Stimulated activated CD4-positive, alpha-beta T cell treated with anti-CD3 and anti-CD28 coated beads, Interleukin-12 subunit alpha, Interleukin-12 subunit beta, amount 100 ng/mL, for 48 hours (primary cell): Measurements from ENCODE around the gene S1PR1.

Experiments
- DNase-seq, 3 donors: peaks; one replicate each; pipeline ENCODE4 v3.0.0-alpha.2; 2020; ENCODE audit warnings: low read depth in 2 of 3, low spot score in 1 of 3

The S1PR1 gene

DNA sequence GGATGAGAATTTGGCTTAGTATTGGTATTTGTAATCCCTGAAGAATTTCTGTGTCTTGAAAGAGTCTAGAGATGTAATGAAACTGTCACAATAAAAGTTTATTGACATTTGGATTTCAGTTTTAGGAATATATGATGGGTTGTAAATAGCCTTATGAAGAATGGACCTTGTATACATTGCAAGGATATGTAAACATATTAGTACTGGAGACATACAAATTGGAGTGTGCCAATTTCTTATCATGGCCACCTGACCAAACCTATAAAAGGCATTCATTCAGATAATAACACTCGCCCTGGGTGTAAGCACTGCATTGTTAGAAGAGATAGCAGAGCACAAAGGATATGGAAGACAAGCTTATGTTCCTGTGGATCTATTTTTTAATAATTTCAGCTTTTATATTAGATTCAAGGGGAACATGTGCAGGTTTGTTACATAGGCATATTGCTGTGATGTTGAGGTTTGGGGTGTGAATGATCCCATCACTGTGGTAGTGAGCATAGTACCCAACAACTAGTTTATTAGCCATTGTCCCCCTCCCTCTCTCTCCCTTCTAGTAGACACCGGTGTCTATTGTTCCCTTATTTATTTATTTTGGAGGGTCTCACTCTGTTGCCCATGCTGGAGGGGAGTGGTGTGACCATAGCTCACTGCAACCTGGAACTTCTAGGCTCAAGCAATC lies 8.6 kb downstream of the S1PR1 start:
- no peak for DNase-seq

DNA sequence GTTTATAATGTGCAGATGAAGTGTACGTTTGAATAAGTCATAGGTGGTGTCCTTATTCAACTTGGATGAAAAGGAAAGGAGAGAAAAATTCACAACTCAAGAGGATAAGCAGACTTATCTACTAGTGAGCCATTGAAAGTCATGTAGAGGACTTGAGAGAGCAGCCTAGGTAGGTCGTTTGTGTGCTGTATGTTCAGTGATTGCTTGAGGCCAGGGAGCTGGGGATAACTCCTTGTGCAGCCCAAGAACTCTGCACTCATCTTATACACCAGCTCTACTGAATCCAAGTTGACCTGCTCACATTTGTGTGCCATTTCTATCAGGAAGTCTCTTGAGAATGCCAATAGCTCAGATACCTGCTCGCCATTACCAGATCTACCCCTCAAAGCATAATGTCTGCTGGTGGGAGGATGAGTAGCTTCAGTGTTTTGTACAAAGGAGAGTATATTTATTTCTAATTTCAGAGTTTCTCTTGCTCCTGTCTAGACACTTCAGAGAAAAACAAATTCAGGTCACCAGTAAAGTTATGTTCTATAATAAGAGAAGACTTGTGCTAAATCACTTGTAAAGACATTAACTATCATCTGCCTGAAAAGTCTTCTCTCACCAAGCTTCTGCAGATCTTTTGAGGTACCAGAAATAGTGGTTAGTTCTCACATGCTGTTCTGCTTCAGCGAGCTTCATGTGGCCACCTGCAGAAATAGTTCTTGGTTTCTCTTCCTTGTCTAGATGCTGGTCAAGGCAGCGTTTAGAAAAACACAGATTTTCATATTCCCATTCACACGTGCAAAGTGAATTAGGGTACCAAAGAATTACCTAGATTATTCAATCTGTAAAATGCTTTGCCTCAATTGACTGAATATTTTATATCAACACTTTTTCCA lies 10.8 kb downstream of the S1PR1 start:
- no peak for DNase-seq

DNA sequence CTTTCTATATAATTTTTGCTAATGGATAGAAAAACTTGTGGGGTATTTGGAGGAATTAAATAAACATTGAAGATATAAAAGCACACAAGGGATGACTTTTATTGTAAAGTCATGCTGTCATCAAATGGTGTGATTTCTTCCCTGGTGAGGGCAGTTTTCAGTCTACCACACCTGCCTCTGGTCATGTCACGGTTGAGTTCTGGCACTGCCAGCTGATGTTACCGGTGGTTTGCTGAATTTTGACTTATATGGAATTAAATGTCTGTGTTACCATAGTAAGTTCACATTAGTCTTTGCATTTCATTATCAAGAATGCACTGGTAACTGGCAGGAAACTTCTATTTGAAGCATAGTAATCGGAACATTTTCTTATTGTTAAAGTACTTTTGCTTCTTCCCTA lies 13.4 kb downstream of the S1PR1 start:
- DNase-seq = no peak

DNA sequence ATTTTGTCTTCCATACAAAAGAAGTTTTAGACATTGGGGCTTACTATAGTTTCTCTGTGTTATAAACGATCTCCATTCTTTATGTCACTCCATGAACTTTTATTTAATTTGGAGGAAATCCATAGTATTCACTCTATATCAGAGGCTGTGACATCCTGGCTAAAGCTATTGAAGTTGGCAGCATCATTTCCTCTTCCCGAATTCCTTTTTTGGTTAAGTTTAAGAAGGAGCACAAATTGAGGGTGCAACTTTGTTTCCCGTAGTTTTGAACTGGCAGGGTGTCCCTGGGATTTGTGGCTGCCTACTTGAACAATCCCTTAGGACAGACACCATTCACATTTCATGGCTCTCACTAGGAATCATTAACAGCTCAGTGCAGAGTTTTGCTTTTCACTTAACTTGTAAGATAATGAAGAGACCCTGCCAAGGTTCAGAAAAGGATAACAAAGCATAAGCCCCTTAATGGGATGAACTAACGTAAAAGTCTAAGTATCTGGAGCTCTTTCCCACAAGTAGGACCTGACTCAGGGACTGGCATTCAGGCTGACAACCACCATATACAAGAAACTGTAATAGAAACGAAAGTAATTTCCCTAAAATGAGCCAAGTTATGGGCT lies 13.9 kb downstream of the S1PR1 start:
- DNase-seq = no peak

DNA sequence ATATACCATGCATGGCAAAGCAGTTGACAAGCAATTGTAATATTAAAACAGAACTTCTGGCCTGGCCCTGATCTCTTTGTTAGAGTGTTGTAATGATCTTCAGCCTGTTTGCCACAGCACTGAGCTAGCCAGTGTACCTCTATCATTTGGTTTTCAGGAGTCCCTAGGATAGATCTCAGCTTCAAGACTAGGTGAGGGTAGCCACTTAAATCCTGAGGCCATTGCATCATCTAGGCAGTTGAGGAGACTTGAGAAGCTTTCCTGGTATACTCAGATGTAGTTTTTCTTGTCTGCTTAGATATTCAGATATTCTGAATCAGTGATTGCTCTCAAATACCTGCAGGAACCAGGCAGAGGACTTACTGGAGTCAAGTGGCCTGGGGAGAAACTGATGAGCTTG lies 14.7 kb downstream of the S1PR1 start:
- no peak for DNase-seq

DNA sequence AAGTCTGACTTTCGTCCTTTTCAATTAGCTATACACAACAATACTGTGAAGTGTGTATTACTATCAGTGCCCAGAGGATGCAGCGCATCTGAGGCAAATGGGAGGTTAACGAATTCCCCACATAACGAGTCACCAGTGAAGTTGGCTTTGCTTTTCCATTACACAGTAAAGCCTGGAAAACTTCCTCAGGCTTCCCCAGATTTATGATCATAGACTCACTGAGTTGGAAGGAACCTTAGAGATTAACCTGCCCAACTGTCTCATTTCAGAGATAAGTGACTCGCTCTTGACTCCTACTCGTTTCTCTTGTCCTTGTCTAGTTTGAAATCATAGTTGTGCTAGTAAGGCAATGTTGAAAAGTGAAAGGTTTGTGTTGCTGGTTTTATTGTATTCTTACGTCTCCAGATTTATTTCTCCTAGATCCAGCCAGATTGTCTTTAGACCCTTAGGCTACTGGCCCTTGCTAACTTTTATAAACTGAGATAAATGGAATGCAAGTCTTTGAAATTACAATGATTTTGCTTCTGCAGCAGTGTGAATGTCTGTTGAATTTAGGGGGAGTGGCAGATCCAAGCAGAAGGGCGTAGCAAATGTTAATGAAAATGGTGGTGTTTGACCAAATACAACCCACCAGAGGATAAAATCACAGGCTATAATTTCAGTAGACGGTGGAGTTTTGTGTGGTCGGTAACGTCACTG lies 17.3 kb downstream of the S1PR1 start:
- DNase-seq = no peak

DNA sequence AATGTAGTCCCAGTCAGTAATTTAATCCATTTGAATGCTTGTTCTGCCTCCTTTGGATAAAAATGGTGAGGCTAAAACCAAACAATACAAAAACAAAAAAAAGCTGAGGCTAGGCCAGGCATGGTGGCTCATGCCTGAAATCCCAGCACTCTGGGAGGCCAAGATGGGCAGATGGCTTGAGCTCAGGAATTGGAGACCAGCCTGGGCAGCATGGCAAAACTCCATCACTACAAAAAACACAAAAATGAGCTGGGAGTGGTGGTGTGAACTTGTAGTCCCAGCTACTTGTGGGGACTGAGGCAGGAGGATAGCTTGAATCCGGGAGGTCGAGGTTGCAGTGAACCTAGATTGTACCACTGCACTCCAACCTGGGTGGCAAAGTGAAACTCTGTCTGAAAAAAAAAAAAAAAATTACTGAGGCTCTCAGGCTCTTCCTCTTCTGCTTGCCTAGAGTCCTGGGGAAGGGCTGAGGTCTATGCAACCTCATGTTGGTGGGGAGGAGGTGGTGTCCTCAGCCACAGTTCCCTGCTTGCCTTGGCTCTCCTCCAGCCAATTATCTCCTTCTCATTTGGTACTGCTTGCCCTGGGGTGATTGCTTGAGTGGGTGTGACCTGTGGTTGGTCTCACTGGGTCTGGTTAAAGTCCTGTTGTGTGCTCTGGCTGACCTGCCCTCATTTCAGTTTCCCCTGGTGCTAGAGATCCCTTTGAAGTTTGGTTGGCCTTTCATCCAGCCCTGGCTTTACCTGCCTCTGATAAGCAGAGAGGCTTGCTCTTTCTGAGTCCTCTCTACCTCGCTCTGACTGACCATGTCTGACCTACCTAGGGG lies 20.9 kb downstream of the S1PR1 start:
- no peak for DNase-seq

DNA sequence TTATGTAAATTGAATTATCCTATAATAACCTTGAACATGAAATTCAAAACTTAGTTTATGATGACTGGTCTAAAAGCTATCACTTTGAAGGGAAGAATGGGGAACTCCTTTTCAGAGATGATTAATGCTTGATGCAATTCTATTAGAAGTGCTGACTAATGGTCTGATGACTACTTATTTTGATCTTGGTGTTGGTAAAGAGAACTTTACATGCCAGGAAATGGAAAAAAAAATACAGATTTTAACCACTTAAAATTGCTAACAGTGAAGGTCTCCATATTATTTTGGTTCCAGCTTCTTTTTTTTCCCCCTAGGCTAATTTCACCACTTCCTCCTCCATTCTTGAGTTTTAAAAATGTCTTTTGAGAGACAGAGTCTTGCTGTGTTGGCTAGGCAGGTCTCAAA lies 22.9 kb downstream of the S1PR1 start:
- no peak for DNase-seq

DNA sequence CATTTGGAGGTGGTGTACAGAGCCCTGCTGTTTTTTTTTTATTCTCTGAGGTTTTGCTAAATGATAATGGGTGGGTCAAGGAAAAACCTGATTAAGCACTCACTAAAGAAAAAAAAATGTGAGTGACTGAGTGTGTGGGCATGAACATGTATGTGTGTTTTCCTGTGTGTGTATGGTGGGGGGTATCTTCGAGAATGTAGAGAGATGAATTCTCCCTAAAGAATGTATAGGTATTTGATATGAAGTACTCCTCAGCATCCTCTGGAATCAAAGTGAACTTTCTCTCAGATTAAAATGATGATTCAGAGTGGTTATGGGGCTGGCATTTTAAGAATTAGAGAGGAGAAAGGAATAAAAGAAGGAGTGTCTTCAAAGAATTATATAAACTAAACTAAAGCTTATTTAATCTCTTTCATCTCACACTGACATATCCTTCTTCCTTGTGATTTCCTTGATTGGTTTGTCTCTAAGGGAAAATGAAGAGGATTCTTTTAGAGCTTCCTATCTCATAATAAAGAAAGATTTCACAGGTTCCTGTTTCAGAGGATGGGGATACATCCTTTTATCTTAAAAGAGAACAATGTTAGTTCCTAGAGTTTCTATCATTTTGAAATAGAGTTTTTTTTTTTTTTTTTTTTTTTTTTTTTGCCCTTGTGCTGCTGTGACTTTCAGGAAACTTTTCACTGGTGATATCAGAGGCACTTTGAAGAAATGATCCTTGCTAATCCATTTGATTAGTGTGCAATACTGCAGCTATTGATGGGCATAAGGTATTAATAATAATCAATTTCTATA lies 23.9 kb downstream of the S1PR1 start:
- no peak for DNase-seq

DNA sequence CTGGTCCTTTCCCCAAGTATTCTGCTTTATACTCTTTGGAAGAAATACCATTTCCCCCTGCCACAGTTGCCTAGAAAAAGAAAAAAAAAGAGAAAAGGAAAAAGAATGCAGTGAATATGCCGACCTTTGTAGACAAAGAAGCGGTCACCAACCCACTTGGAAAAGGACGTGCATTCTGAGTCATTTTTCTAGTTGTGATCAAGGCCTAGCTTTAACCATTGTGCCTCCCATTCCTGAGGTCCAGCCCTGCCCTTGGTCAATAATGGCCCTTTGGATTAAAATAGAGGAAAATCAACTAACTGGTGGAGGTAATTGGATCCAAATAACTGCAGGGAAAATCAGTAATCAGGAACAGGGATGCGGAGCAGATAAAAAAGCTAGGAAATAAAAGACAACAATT lies 24.8 kb downstream of the S1PR1 start:
- DNase-seq = no peak

DNA sequence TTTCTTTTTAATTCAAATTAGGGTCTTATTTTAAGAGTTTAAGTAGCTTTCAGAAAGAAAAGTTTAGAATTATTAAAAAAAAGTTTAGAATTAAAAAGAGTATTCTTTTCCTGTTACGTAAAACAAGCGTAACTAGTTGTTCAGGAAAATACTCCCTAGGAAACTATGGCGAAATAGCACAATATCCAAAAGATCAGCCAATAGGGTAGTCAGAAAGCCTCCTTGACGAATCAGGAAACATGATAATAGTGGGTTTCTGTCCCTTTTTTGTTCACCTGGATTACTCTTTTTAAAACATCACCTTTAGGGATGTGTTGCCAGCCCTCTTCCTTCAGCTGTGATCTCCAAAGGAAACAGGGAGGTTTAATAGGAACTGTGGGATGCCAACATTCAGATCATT lies 25.2 kb downstream of the S1PR1 start:
- no peak for DNase-seq

DNA sequence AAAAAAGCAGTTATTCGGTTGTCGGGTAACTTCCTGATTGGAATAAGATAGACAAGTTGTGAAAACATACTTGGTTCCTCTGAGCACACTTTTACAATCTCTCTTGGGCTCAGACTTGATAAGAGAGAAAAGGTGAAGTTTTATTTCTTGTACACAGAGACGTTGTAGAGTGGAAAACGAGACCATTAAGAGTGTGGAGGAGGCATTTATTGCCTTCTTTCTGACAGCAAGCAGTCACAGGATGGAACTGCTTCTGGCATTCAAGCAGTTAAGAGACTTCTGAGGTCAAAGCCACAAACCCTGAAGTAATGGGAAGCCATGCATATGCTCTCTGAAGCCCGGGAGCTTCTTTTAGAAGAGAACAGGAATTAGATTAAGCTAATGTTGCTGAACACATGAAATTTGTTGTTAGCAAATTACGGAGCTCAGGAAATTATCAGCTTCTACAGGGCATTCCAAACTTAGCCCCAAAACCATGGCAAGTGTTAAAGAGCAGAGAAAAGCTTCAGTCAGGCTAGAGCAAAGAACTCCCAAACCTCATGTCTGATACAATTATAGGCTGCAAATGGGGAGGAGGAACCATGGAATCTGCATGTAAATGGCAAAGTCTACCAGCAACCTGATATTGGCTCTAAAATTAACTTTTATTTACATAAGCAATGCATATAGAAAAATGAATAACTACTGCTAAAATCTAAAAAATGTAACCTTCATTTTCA lies 26.0 kb downstream of the S1PR1 start:
- no peak for DNase-seq

DNA sequence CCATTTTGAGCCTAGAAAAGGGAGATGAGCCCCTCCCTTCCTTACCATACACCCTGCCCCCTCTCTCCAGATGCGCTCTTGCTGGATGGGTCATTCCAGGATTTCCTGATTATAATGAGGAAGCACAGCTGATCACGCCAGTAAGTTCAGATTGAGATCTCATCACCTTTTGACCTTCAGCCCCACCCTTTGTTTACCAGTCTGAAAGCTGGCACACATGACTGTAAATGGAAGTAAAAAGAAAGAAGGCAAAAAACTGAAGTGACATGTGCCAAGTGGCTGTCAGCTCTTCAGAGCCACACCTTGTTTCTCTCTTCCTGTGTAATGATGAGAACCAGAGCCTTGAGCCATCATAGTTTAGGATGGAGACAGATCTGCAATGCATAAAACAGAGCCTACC lies 27.9 kb downstream of the S1PR1 start:
- no peak for DNase-seq

DNA sequence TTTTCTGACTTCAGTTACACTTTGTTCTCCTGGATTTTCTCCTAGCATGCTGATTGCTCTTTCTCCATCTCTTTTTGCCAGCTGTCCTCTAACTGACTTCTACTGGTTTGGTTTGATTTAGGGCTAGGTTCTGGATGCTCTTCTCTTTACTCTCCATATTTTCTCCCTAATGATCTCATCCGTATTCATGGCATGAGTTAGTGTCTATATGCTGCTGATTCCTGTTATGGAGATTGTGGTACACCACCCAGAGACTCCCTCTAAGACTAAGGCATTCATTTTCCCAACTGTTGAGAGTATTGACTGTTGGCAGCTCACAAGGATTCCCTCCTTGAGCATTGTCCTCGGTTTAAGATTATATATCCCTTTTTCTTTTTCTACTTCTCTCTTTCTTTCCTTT lies 28.9 kb downstream of the S1PR1 start:
- no peak for DNase-seq

DNA sequence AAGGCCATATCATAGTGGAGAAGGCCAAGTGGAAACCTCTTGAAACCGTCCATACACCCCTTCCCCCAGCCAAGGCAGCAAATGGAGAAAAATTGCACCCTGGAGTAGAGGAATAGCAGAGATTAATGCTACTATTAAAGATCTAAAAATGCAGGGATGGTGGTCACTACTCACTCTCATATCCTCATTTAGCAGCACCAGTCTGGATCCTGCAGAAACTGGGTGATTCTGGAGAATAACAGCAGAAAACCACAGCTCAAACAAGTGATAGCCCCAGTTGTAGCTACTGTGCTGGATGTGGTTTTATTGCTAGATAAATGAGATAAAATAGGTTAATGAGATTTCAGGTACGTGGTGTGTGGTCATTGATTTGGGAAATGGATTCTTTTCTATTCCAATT lies 30.3 kb downstream of the S1PR1 start:
- no peak for DNase-seq

DNA sequence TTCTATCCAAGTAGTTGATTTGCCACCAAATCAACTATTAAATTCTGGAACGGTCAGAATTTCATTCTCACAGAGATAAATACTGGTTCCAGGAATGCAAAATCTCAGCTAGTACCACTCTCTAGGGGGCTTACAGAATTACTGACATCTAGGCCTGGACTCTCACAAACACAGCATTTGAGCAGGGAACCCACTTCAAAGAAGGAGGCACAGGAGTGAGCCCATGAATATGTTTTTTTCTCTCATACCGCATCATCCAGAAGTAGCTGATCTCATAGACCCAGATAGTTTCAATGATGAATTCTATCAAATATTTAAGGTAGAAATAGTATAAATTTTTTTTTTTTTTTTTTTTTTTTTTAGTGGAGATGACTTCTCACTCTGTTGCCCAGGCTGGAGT lies 32.1 kb downstream of the S1PR1 start:
- DNase-seq = no peak

DNA sequence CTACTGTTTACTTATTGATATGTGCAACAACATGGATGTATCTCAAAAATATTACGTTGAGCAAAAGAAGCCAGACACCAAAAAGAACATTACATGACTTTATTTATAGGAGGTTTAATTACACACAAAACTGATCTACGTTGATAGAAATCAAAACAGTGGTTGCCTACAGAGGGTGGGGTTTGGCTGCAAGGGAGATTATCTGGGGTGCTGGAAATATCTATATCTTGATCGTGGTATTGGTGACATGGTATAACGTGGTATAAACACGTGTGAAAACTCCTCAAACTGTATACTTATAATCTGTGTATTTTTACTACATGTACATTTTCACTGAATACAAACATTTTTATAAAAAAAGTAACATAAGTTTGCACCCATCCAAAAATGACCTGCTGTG lies 38.9 kb downstream of the S1PR1 start:
- no peak for DNase-seq

DNA sequence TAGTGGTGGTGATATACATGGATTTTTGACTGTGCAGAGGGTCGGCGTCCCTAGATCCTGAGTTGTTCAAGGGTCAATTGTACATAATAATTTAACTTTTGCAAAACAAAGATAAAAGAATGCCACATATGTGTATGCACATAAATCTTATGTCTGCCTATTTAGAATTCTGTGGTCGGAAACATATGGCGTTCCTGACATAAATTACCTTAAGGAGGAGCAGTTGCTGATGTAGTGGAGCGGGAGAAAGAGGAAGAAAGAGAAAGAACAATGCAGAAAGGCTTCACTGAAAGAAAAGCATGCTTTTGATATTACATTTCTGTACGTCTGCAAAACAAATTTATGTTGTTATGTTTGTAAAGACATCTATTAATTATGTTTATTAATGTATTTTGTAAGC lies 40.0 kb downstream of the S1PR1 start:
- DNase-seq = no peak

DNA sequence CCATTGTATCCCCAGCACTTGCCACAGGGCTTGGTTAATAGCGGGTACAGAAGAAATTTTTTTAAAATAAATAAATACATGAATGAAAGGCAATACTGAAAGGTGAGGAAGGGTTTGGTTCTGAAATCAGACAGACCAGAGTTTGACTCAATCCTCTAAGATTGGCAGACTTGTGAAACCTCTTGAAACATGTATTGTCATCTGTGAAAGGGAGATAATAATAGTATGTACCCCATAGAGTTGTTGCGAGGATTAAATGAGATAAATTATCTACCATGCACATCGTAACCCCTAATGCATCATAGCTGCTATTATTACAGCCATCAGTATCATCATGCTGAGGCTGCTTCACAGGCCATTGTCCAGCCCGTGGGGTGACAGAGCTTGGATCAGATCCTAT lies 41.4 kb downstream of the S1PR1 start:
- DNase-seq = no peak
